ENCODE data around the gene POLR2J2.
"Not testable (repeated sequence)": the region's sequence is repeated elsewhere in the genome, so short reads cannot be mapped to it uniquely, and the experiment has no call there.

DNA sequence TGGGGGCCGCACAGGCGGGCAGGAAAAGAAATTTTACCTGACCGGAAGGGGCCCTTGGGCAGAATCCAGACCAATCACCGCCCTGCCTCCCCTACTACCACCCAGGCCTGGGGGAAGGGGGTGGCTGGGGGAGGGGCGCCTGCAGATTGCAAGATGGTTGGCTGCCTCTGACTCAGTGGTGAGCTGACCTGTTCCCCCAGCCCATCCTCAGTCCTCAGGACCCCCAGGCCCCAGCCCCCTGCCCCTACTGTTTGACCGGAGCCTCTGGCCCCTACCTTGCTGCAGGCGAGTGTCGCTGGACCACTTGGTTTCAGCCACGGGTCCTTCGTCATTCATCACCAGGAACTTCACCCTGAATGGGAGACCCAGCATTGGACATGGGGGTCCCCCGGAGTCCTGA is 32.6 kb downstream of the POLR2J2 start:
- TF ChIP-seq, protein P1, sequence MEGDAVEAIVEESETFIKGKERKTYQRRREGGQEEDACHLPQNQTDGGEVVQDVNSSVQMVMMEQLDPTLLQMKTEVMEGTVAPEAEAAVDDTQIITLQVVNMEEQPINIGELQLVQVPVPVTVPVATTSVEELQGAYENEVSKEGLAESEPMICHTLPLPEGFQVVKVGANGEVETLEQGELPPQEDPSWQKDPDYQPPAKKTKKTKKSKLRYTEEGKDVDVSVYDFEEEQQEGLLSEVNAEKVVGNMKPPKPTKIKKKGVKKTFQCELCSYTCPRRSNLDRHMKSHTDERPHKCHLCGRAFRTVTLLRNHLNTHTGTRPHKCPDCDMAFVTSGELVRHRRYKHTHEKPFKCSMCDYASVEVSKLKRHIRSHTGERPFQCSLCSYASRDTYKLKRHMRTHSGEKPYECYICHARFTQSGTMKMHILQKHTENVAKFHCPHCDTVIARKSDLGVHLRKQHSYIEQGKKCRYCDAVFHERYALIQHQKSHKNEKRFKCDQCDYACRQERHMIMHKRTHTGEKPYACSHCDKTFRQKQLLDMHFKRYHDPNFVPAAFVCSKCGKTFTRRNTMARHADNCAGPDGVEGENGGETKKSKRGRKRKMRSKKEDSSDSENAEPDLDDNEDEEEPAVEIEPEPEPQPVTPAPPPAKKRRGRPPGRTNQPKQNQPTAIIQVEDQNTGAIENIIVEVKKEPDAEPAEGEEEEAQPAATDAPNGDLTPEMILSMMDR (IDR thresholded peaks at IDR 0.05) = not testable (repeated sequence)
- TF ChIP-seq EP300 (IDR thresholded peaks at IDR 0.05); POLR2A (IDR thresholded peaks at IDR 0.05; ENCODE audit: low read depth); POLR2AphosphoS5 (IDR thresholded peaks at IDR 0.05): not testable (repeated sequence)
